AG08395 (cell line): ENCODE results near the gene BYSL.

Experiments
- DNase-seq: peaks from one replicate; pipeline ENCODE4 v3.0.0; 2012; ENCODE audit warnings: mixed read lengths, low spot score

The BYSL gene

GRCh38 chr6:41920921-41921711 is at the start of gene BYSL, which contains the start of gene MED20:
Gene BYSL, plus strand, starts transcription at chr6:41921499. Its CDS starts 64 bp downstream, at chr6:41921563.
Gene MED20, minus strand, starts transcription at chr6:41921139. Its CDS starts 121 bp downstream, at chr6:41921018.
- peak; percentile 94 for DNase-seq

GRCh38 chr6:41871691-41872090 is 49.6 kb upstream of the BYSL start:
- no peak for DNase-seq

- DNase-seq, result no peak
These were observed 49.2 kb upstream of the BYSL start for GRCh38 chr6:41872147-41872546.

GRCh38 chr6:41874741-41875140 is 46.6 kb upstream of the BYSL start:
- DNase-seq, result no peak

GRCh38 chr6:41877051-41877680 is 44.1 kb upstream of the BYSL start:
- DNase-seq, result no peak

- DNase-seq, result peak; percentile 49
These were observed 43.1 kb upstream of the BYSL start for GRCh38 chr6:41878246-41878645.

GRCh38 chr6:41878961-41879405 is 42.3 kb upstream of the BYSL start:
- peak; percentile 51 for DNase-seq

- DNase-seq, result no peak
These were observed 39.8 kb upstream of the BYSL start for GRCh38 chr6:41881506-41881905.

GRCh38 chr6:41884957-41885356 is 36.3 kb upstream of the BYSL start:
- DNase-seq, result no peak

GRCh38 chr6:41885930-41886329 is 35.4 kb upstream of the BYSL start:
- DNase-seq, result no peak

- DNase-seq, result peak; percentile 35
These were observed 34.0 kb upstream of the BYSL start for GRCh38 chr6:41887331-41887751.

- DNase-seq, result no peak
These were observed 28.3 kb upstream of the BYSL start for GRCh38 chr6:41892921-41893564.

- DNase-seq, result no peak
These were observed 26.7 kb upstream of the BYSL start for GRCh38 chr6:41894366-41895299.

GRCh38 chr6:41895300-41896233 is 25.7 kb upstream of the BYSL start, which contains the start of gene USP49:
Gene USP49, minus strand, starts transcription at chr6:41895375. Its CDS starts 88,392 bp downstream, at chr6:41806983.
- peak; percentile 92 for DNase-seq

- no peak for DNase-seq
These were observed 25.0 kb upstream of the BYSL start for GRCh38 chr6:41896281-41896680.

GRCh38 chr6:41900861-41901260 is 20.4 kb upstream of the BYSL start:
- no peak for DNase-seq

GRCh38 chr6:41901882-41902519 is 19.3 kb upstream of the BYSL start:
- DNase-seq, result no peak

GRCh38 chr6:41909727-41910126 is 11.6 kb upstream of the BYSL start:
- no peak for DNase-seq

- no peak for DNase-seq
These were observed 7.0 kb upstream of the BYSL start for GRCh38 chr6:41914343-41914742.
